ENCODE results near the gene LRPAP1.

LRPAP1 gene

GRCh38 chr4:3531318-3531878, 824 bp downstream of the LRPAP1 start:
- DNase-seq: no peak

GRCh38 chr4:3530663-3531254, 1.5 kb downstream of the LRPAP1 start:
- DNase-seq: no peak

- no peak for DNase-seq
These were observed 2.2 kb downstream of the LRPAP1 start for GRCh38 chr4:3530051-3530450.

- DNase-seq: no peak
These were observed 2.9 kb downstream of the LRPAP1 start for GRCh38 chr4:3529363-3529762.

- no peak for DNase-seq
These were observed 4.0 kb downstream of the LRPAP1 start for GRCh38 chr4:3527914-3528876.

GRCh38 chr4:3527101-3527913, 4.9 kb downstream of the LRPAP1 start:
- no peak for DNase-seq

GRCh38 chr4:3526456-3526855, 5.8 kb downstream of the LRPAP1 start:
- no peak for DNase-seq

- DNase-seq: no peak
These were observed 6.4 kb downstream of the LRPAP1 start for GRCh38 chr4:3525532-3526430.

GRCh38 chr4:3524920-3525319, 7.3 kb downstream of the LRPAP1 start:
- no peak for DNase-seq

GRCh38 chr4:3524349-3524748, 7.9 kb downstream of the LRPAP1 start:
- DNase-seq: no peak

- no peak for DNase-seq
These were observed 8.5 kb downstream of the LRPAP1 start for GRCh38 chr4:3523628-3524221.

GRCh38 chr4:3523146-3523627, 9.0 kb downstream of the LRPAP1 start:
- DNase-seq: no peak

- DNase-seq: no peak
These were observed 9.6 kb downstream of the LRPAP1 start for GRCh38 chr4:3522651-3523050.

GRCh38 chr4:3522326-3522640, 9.9 kb downstream of the LRPAP1 start:
- DNase-seq: no peak

GRCh38 chr4:3521621-3522325, 10.4 kb downstream of the LRPAP1 start:
- DNase-seq: no peak

GRCh38 chr4:3520796-3521600, 11.2 kb downstream of the LRPAP1 start:
- no peak for DNase-seq

- DNase-seq: no peak
These were observed 11.9 kb downstream of the LRPAP1 start for GRCh38 chr4:3520276-3520675.

- no peak for DNase-seq
These were observed 12.6 kb downstream of the LRPAP1 start for GRCh38 chr4:3519468-3520264.

- DNase-seq: no peak
These were observed 13.3 kb downstream of the LRPAP1 start for GRCh38 chr4:3518941-3519340.
